Thoracic aorta (tissue), 2 donors: ENCODE measurements around the gene TAF4B. TPM values are rescaled to one million over a fixed set of nuclear protein-coding genes. Genes with fewer than 3 reads are reported as not detected.
"Not testable (repeated sequence)": the region's sequence is repeated elsewhere in the genome, so short reads cannot be mapped to it uniquely, and the experiment has no call there.

ENCODE experiments used
- ATAC-seq: fragments of 150-250 bp; one replicate; pipeline ENCODE4 v1.8.0; 2017; ENCODE audit warnings: low read depth; ENCODE audit not compliant: insufficient number of reproducible peaks, low FRiP score
- DNase-seq: peaks from one replicate; pipeline ENCODE4 v3.0.0-alpha.2; 2020; ENCODE audit warnings: low spot score
- H3K27ac ChIP-seq, 2 donors: fragments of 200-600 bp; sonication (generic); 1 replicate in 1 of 2; 2 replicates in 1 of 2; pipeline ENCODE4 v1.5.1; 2016; ENCODE audit warnings: mild to moderate bottlenecking in 2 of 2, moderate library complexity in 2 of 2
- H3K27me3 ChIP-seq: fragments of 200-600 bp; sonication (generic); replicated peaks from 2 replicates; pipeline ENCODE4 v1.6.0; 2016; ENCODE audit warnings: mild to moderate bottlenecking; ENCODE audit not compliant: insufficient read depth
- H3K36me3 ChIP-seq: fragments of 200-600 bp; sonication (generic); one replicate; pipeline ENCODE4 v1.5.1; 2016
- H3K4me1 ChIP-seq, 2 donors: fragments of 200-600 bp; sonication (generic); 1 replicate in 1 of 2; 2 replicates in 1 of 2; pipeline versions ENCODE4 v1.5.1 to v1.6.0; 2016; ENCODE audit warnings: low read depth in 2 of 2, mild to moderate bottlenecking in 1 of 2; ENCODE audit not compliant: control insufficient read depth in 1 of 2
- H3K4me3 ChIP-seq: fragments of 200-600 bp; sonication (generic); 2 replicates; pipeline ENCODE4 v1.5.1; 2016; ENCODE audit warnings: mild to moderate bottlenecking
- H3K9me3 ChIP-seq: fragments of 200-600 bp; sonication (generic); 2 replicates; pipeline ENCODE4 v1.5.1; 2016
- total RNA-seq, 2 donors: library from RNA; depleted of rRNA; stranded (reverse); fragments of >200 nt; gene quantifications; one replicate each; pipeline versions ENCODE4 v1.1.0 to v1.2.3, GENCODE V29; 2016
- TF ChIP-seq, protein P1 (sequence below): fragments of 200-600 bp; sonication (generic); IDR thresholded peaks from one replicate; pipeline ENCODE4 v1.5.1; 2019; ENCODE audit warnings: antibody characterized with exemption

Gene TAF4B
- total RNA-seq, 2 donors from 2014 or later, result 3.9 to 15.6 TPM

DNA sequence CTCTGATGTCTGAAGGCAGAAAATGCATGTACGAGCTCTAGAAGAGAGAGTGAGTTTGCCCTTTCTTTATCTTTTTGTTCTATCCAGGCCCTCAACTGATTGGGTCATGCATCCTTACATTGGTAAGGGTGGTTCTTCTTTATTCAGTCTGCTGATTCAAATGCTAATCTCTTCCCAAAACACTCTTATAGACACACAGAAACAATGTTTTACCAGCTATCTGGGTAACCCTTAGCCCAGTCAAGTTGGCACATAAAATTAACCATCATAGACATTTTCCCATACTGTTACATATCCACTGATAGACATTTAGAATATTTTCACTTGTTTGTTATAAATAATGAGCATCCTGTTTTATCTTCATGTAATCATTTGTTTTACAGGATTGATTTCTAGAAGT lies 141.2 kb downstream of the TAF4B start:
- no peak for DNase-seq
- H3K36me3 ChIP-seq, result no peaks in the 10 kb centered on the region
- no peaks in the 10 kb centered on the region for H3K27me3 ChIP-seq
- TF ChIP-seq, protein P1, sequence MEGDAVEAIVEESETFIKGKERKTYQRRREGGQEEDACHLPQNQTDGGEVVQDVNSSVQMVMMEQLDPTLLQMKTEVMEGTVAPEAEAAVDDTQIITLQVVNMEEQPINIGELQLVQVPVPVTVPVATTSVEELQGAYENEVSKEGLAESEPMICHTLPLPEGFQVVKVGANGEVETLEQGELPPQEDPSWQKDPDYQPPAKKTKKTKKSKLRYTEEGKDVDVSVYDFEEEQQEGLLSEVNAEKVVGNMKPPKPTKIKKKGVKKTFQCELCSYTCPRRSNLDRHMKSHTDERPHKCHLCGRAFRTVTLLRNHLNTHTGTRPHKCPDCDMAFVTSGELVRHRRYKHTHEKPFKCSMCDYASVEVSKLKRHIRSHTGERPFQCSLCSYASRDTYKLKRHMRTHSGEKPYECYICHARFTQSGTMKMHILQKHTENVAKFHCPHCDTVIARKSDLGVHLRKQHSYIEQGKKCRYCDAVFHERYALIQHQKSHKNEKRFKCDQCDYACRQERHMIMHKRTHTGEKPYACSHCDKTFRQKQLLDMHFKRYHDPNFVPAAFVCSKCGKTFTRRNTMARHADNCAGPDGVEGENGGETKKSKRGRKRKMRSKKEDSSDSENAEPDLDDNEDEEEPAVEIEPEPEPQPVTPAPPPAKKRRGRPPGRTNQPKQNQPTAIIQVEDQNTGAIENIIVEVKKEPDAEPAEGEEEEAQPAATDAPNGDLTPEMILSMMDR, result no peak
- no peaks in the 10 kb centered on the region for H3K9me3 ChIP-seq
- no peaks in the 10 kb centered on the region for H3K4me1 ChIP-seq
- H3K4me3 ChIP-seq, result no peak overlapping the region
- no peak overlapping the region for H3K27ac ChIP-seq
- no peak for ATAC-seq

DNA sequence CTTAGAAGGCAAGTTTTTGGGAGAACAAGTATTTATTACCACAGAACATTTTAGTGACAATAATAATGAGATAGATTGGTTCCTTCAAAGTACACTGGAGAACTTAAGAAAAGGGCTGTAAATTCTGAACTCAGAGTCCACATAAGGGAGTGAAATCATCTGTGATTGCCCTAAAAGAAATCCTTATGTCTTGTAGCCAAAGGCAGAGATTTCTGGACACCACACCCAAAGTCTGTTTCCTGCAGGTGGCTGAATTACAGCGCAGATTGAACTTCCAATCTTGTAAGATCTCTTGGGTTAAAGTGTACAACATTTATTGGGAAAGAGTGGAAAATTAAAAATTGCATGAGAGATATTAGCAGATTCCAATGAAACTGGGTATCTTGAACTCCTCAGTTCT lies 143.8 kb downstream of the TAF4B start:
- ATAC-seq, result no peak
- Histone ChIP-seq H3K4me3 (no peak overlapping the region), H3K9me3 (no peaks in the 10 kb centered on the region), H3K27ac (no peak overlapping the region), H3K36me3 (no peaks in the 10 kb centered on the region), H3K4me1 (no peaks in the 10 kb centered on the region), H3K27me3 (no peaks in the 10 kb centered on the region)
- no peak for DNase-seq
- TF ChIP-seq, protein P1, result no peak

DNA sequence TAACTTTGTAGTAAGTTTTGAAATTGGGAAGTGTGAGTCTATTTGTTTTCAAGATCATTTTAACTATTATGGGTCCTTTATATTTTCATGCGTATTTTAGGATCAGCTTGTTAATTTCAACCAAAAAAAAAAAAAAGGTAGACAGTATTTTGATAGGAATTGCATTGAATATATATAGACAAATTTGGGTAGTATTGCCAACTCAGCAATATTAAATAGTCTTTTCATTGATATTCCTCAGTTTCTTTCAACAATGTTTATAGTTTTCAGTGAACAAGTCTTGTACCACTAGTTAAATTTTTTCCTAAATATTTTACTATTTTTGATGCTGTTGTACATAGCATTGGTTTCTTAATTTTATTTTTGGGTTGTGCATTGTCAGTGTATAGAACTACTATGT lies 149.9 kb downstream of the TAF4B start:
- H3K36me3 ChIP-seq, result no peaks in the 10 kb centered on the region
- no peak overlapping the region for H3K4me3 ChIP-seq
- H3K27ac ChIP-seq, result no peak overlapping the region
- H3K27me3 ChIP-seq, result no peaks in the 10 kb centered on the region
- no peaks in the 10 kb centered on the region for H3K9me3 ChIP-seq
- TF ChIP-seq, protein P1, result no peak
- no peaks in the 10 kb centered on the region for H3K4me1 ChIP-seq
- ATAC-seq (no peak), DNase-seq (no peak)

DNA sequence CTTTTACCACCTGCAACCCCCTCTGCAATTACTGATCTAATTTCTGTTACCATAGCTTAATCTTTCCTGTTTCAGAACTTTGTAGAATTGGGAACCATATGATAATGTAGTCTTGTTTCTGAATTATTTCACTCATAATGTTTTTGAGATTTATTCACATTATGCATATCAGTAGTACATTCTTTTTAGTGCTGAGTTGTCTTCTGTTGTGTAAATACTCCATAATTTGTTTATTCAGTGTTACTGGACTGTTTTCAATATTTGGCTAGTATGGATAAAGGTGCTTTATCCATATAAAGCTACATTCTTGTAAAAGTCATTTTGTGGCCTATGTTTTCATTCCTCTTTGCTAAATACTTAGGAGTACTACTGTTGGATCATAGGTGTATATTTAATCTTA lies 152.5 kb downstream of the TAF4B start:
- TF ChIP-seq, protein P1, result no peak
- H3K9me3 ChIP-seq, result no peaks in the 10 kb centered on the region
- H3K27me3 ChIP-seq, result no peaks in the 10 kb centered on the region
- H3K27ac ChIP-seq, result no peak overlapping the region
- no peaks in the 10 kb centered on the region for H3K36me3 ChIP-seq
- ATAC-seq (no peak), DNase-seq (no peak)
- H3K4me3 ChIP-seq, result no peak overlapping the region
- no peaks in the 10 kb centered on the region for H3K4me1 ChIP-seq

DNA sequence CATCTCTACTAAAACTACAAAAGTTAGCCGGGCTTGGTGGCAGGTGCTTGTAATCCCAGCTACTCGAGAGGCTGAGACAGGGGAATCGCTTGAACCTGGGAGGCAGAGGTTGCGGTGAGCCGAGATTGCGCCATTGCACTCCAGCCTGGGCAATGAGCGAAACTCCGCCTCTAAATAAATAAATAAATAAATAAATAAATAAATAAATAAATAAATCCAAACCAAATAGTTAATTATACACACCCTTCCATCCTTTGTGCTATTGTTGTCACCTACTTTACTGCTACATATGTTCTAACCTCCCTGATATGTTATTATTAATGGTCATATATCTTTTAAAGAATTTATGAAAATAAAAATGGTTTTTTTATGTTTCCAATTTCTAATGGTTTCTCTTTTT lies 155.3 kb downstream of the TAF4B start:
- ATAC-seq, H3K4me1 ChIP-seq, H3K36me3 ChIP-seq, H3K4me3 ChIP-seq, H3K27ac ChIP-seq, H3K9me3 ChIP-seq, DNase-seq, H3K27me3 ChIP-seq: not testable (repeated sequence)

DNA sequence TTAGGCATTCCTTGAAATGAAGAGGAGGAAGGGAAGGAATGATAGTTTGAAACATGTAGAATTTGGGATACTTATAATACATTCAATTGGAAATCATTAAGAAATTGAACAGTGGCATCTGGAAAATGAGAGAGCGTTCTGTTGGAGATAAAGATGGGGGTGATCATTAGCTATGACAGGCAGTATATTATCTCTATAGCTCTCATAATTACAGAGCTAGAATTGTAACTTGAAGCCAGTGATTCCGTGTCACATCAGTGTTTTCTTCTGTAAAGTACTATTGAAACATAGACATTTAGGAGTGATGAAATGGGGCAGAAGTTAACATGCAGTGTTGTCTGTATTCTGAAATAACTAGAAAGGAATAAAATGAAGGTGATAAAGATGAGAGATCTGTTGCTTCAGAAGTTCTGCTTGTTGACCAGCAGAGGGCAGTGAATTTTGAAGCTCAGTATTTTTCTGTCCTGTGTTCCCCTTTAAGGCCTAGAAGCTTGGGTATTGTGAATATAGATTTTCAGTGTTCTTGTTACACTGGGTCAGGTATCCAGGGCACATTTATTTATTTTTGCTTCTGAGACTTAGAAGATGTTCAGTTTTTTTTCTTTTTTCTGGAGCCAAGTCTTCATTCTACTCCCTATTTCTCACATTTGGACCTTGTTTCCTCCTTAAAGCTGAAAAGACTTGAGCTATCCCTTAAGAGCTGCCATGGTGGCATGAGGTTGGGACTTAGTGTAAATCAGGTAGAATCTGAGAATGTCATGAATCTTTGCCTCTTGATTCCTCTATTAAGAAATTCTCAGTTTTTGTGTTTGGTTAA lies 157.4 kb downstream of the TAF4B start:
- Histone ChIP-seq H3K9me3 (no peaks in the 10 kb centered on the region), H3K27me3 (no peaks in the 10 kb centered on the region), H3K4me1 (peaks cover 3 to 6% of the 10 kb centered on the region in 2 donors), H3K36me3 (no peaks in the 10 kb centered on the region), H3K4me3 (no peak overlapping the region), H3K27ac (no peak overlapping the region)
- TF ChIP-seq, protein P1, result peak; percentile 76
- DNase-seq (no peak), ATAC-seq (no peak)
